ENCODE data around the gene UTP15.
A peak's percentile ranks its signal among the peaks of the same experiment; 100 is the strongest.

The UTP15 gene

DNA sequence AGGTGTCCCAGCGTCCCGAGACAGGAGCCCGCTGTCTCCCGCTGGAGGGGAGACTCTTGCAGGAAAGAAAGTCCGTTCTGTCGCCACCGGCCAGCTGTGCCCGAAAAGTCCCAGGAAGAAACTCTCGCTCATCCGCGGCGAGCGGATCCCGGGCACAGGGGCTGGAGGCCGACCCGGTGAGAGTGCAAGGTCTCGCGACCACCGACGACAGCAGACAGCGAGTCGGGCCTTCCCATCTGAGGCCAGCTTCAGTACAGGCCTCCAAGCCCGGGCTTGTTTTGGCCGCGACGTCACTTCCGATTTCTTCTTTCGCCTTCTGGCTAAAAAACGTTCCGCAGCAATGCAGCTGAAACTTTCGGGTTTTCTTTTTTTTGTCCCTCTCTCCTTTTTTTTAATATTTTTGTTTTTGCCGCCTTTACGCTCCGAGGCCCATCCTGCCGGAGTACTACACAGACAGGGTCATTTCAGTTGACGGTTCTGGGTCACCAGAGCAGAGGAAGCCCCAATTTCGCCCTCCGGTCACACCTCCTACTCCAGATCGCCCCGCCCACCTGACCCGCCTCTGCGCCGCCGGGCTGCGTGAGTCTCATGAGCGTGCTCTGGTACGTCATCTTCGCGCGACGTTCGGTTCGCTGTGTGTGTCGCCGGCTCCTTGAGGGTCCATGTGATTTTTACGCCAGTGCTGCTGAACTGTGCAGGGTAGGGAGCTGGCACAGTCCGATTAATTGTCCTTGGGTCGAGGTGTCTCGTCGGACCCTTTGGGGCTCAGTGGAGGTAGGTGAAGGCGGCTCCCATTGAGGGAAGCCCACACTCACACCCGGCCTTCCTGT is at the start of gene UTP15, which contains the start of gene ANKRA2:
Gene UTP15, plus strand, starts transcription at position 605 of the 830 bp plus-strand sequence. CDS start 1,602 bp downstream, outside the sequence.
Gene ANKRA2, minus strand, starts transcription at position 501 of the 830 bp plus-strand sequence. CDS start 2,758 bp downstream, outside the sequence.
- DNase-seq (ENCODE audit: extremely low read depth in 1 of 2, low read depth in 1 of 2) = peak; percentile 98 to 100

DNA sequence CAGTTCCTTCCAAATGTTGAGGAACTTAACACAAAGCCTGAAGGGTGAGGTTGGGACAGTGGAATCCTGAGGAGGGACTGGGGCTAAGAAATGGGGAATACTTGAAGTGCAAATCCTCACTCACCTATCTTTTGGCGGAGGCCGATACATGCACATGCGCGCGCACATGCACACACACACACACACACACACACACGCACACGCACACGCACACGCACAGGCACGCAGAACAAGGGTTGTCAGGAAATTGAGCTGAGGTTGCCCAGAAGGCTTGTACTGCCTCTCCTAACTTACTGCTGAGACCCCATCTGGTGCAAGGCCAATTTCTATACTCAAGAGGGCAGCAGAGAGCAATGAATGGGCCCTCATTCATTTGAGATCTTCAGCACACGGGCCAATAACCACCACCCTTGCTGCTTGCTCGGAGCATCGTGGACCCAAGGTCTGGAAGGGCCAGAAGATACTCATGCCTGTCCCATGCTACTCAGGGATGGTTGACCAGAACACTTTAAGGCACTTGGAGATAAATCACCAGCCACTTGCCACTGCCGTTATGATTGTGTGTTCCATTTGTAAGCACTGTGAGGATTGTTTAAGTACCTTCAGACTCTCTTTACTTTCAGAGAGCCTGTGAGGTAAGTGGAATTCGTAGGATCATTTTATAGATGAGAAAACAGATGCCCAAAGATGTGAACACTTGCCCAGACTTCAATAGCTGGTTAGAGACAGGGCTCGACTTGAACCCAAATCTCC is 45.8 kb upstream of the UTP15 start:
- DNase-seq (ENCODE audit: extremely low read depth in 1 of 2, low read depth in 1 of 2) = no peak

DNA sequence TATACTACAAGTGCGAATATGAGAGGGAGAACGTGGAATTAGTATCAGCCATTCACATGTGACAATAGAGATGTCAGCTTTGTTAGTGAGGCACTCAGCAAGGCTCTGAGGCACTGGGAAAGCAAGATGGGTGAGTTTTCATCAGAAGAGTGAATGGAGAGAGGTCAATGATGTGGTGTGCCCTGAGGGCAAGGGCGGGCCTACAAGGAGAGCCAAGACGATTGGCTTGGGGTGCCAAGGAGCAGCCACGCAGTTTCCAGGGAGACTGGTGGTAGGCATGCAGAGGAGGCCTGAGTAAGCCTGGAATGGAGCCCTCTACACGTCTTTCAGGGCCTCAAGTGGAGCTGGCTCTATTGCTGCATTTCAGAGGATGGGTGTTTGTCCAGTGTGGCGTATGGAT is 42.6 kb upstream of the UTP15 start:
- DNase-seq (ENCODE audit: extremely low read depth in 1 of 2, low read depth in 1 of 2) = no peak

- DNase-seq (ENCODE audit: extremely low read depth in 1 of 2, low read depth in 1 of 2) = no peak
Observed at GRCh38 chr5:73523861-73524260, 41.7 kb upstream of the UTP15 start.

- DNase-seq (ENCODE audit: extremely low read depth in 1 of 2, low read depth in 1 of 2) = no peak
Observed at GRCh38 chr5:73525606-73526203, 39.8 kb upstream of the UTP15 start.

GRCh38 chr5:73528248-73528647 is 37.3 kb upstream of the UTP15 start:
- no peak for DNase-seq (ENCODE audit: extremely low read depth in 1 of 2, low read depth in 1 of 2)

GRCh38 chr5:73529081-73529480 is 36.5 kb upstream of the UTP15 start:
- no peak for DNase-seq (ENCODE audit: extremely low read depth in 1 of 2, low read depth in 1 of 2)

DNA sequence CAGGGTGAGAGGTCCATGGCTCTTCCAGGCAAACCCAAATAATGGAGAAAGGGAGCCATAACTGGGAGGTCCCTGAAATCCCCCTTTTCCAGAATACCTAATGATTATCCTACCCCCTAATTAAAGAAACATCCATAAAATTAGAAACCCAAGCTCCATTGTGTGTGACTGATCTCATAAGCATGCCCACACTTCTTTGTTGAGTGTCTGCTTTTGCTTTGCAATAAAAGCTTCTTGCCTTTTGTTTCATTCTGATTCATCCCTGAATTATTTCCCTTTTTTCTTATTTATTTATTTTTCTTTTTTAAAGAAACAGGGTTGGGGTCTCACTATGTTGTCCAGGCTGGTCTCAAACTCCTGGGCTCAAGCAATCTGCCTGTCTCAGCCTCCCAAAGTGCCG is 34.2 kb upstream of the UTP15 start:
- no peak for DNase-seq (ENCODE audit: extremely low read depth in 1 of 2, low read depth in 1 of 2)

DNA sequence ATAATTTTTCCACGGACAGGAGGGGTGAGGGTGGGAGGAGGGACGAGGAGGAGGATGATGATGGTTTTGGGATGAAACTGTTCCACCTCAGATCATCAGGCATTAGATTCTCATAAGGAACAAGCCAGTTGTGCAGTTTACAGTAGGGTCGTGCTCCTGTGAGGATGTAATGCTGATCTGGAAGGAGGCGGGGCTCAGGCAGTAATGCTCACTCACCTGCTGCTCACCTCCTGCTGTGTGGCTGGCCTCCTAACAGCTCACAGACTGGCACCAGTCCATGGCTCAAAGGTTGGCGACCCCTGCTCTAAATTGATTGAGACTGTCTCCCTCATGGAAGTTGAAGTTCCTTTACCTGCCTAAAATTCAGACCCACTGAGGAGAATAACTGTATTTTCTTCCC is 33.3 kb upstream of the UTP15 start:
- no peak for DNase-seq (ENCODE audit: extremely low read depth in 1 of 2, low read depth in 1 of 2)

GRCh38 chr5:73534011-73534644 is 31.4 kb upstream of the UTP15 start:
- DNase-seq (ENCODE audit: extremely low read depth in 1 of 2, low read depth in 1 of 2) = no peak

DNA sequence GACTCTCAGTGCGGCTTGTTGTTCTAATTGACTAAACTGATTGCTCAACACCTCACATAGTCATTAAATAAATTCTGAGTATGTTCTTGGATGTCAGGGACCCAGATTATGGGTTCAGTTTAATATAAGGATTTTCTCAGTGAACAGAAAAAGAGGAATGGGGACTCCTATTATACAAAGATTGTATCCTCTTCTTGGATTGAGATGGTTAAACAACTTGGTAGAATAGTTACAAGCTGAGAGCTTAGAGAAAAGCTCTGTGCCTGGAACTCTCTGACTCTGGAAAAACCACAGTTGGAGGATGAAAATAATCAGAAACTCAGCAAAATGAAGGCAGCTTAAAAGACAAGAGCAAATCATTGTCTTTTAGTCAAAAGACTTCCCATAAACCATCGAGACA is 30.6 kb upstream of the UTP15 start:
- DNase-seq (ENCODE audit: extremely low read depth in 1 of 2, low read depth in 1 of 2) = no peak

- DNase-seq (ENCODE audit: extremely low read depth in 1 of 2, low read depth in 1 of 2) = no peak
Observed at GRCh38 chr5:73539730-73540129, 25.8 kb upstream of the UTP15 start.

- DNase-seq (ENCODE audit: extremely low read depth in 1 of 2, low read depth in 1 of 2) = no peak
Observed at GRCh38 chr5:73540192-73540591, 25.4 kb upstream of the UTP15 start.

DNA sequence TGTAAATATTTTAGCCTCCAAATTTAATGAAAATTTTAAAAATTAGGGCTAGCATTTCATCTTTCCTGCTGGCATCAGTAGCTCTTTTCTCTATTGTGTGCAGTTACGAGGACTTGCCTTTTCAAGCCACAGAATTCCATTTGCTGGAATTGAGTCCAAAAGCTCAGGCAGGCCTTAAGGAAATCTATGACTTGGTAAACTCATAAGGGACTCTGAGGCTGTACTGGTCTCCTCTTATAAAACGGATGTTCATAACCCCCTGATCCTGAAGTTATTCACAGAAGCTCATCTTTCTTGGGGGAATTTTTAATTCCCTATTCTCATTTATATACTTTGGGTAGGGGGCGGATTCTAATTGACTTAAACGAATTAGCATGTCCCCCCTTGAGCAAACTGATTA is 23.5 kb upstream of the UTP15 start:
- DNase-seq (ENCODE audit: extremely low read depth in 1 of 2, low read depth in 1 of 2) = no peak

DNA sequence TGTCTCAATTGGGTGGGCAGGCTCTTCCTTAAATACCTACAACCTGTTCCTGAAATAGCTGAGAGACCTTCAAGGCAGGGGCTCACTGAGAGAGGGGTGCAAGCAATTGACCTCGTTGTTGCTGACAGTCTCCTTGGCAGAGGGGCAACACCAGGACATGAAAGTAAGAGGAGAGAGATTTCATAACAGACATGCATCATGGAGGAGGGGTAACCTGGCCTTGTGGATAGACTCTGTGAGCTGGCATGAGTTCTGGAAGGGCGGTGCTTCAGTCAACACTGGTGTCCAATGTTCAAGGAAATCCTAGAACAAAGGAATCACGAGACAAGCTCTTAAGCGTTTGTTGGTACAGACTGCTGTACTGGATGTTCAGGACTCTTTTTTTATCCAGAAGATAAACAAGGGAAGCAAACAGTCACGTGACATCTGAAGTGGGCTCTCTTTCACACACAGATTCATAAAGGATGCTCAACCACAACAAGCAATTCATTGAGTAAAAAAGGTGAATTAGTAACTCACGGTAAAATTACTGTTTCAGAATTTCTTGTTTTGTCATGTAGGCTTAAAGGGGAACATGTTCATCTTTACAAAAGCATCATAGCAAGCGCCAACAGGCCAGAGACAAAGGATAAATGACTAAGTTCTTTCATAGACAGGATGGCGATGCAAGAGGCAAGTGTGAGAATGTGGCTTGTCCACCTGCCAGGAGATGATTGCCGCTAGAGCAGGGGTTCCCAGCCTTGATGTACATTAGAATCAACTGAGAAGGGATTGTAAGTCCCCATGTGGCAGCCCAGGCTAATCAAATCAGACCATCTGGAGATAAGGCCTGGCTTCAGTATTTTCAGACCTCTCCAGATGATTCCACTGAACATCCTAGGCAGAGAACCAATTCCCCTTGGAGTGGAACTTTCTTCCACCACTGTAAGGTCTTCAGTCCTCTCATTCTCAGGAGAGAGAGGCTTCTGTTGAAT is 20.8 kb upstream of the UTP15 start:
- no peak for DNase-seq (ENCODE audit: extremely low read depth in 1 of 2, low read depth in 1 of 2)

- no peak for DNase-seq (ENCODE audit: extremely low read depth in 1 of 2, low read depth in 1 of 2)
Observed at GRCh38 chr5:73545403-73545779, 20.2 kb upstream of the UTP15 start.

DNA sequence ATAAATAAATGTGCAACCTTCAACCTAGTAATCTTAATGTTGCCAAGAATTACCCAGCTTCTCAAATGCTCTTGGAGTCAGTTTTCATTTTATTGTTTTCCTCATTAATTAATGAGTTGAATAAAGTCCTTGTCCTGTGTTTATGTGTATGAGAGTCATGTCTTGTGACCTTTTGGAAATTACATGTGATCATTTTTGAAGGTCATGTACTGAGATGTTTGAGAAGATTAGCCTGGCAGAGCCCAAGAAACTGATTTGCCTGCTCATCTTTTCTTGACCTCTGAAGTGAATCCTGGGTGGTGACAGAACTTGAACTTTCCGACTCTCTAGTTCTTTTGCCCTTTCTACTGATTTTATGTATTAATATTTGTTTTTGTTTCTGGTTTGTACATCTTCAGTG is 15.5 kb upstream of the UTP15 start:
- no peak for DNase-seq (ENCODE audit: extremely low read depth in 1 of 2, low read depth in 1 of 2)

DNA sequence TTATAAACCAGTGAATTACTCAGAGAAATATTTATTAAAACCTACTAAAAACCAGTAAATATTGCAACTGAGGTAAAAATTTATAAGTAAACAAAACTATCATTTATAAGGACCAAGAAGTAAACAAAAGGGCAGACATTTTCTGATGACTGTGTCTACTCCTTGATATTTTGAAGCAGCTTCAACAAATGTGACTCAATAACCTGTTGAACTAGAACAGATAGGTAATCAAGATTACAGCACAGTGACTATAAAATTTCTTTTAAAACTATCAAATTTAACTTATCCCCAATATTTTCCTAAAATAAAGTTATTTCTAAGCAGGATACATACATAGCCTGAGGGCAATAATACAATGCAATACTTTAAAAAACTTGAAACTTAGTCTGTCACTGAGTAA is 12.9 kb upstream of the UTP15 start:
- no peak for DNase-seq (ENCODE audit: extremely low read depth in 1 of 2, low read depth in 1 of 2)

DNA sequence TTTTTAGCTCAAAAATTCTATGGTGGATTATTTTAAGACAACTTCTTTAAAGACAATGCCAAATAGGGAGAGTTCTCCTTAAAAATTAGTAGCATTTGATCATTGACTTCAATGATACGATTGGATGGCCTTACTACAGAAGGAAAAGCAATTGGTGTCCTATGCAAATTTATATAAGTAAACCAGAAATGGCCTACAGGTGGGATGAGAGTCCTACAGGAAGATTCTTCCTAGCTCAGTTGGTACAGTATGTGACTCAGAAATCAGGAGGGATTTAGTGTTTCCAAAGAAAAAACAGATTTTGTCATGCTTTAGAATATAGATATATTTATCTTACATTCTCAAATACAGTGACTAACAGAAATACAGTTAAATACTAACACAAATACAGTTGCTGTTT is 6.6 kb upstream of the UTP15 start:
- no peak for DNase-seq (ENCODE audit: extremely low read depth in 1 of 2, low read depth in 1 of 2)

- no peak for DNase-seq (ENCODE audit: extremely low read depth in 1 of 2, low read depth in 1 of 2)
Observed at GRCh38 chr5:73564018-73564417, 1.5 kb upstream of the UTP15 start.
